ENCODE data around the gene IQGAP1. TPM values are rescaled to one million over a fixed set of nuclear protein-coding genes. Genes with fewer than 3 reads are reported as not detected.
A peak's percentile ranks its signal among the peaks of the same experiment; 100 is the strongest.
"Not testable (repeated sequence)": the region's sequence is repeated elsewhere in the genome, so short reads cannot be mapped to it uniquely, and the experiment has no call there.

The IQGAP1 gene
- total RNA-seq, 1 experiment from 2014 or later, result 65.2 TPM

DNA sequence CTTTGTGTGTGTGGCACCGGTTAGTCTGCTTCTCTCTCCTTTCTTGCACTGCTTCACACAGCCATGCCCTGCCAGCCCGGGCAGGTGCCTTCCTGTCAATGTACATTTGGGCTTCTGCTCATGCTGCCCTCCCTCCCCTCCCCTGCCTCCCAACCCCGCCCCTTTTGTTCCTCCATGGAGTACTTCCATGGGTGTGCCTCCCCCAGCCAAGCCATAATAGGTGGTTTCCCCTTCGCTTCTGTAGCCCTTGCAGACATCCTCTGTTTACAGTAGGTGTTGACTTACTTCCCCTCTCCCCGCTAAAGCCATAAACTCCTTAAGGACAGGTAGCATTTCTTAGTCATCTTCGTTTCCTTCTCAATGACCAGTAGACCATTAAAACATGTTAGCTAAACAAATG is 109.9 kb downstream of the IQGAP1 start:
- in situ Hi-C loops (cut with HindIII; ENCODE audit: low pct_unique_long_range_greater_than_20kb, low sequenced_read_pairs), result no loop called here
- DNase-seq (ENCODE audit: low read depth), result no peak

DNA sequence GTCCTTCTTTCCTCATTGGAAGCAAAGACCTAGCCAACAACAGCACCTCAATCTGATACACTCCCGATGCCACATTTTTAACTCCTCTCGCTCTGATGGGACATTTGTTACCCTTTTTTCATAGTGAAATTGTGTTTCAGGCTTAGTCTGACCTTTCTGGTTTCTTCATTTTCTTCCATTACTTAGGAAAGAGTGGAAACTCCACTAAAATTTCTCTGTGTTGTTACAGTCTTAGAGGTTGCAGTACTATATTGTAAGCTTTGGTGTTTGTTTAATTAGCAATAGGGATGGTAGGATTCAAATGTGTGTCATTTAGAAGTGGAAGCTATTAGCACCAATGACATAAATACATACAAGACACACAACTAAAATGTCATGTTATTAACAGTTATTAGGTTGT is 112.1 kb downstream of the IQGAP1 start:
- DNase-seq (ENCODE audit: low read depth), result no peak
- in situ Hi-C loops (cut with HindIII; ENCODE audit: low pct_unique_long_range_greater_than_20kb, low sequenced_read_pairs), result no loop called here

DNA sequence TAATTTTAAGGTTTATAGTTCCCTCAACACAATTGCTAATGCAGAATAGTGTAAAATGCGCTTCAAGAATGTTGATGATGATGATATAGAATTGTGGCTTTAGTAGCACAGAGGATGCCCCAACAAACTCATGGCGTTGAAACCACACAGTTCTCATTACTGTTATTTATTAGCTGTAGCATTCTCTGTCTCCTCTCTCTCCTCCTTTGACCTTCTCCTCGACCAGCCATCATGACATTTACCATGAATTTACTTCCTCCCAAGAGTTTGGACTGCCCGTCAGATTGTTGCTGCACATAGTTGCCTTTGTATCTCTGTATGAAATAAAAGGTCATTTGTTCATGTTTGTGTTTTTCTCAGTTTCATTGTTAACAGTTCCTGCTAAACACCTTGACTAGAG is 113.9 kb downstream of the IQGAP1 start:
- in situ Hi-C loops (cut with HindIII; ENCODE audit: low pct_unique_long_range_greater_than_20kb, low sequenced_read_pairs), result no loop called here
- DNase-seq (ENCODE audit: low read depth), result no peak

DNA sequence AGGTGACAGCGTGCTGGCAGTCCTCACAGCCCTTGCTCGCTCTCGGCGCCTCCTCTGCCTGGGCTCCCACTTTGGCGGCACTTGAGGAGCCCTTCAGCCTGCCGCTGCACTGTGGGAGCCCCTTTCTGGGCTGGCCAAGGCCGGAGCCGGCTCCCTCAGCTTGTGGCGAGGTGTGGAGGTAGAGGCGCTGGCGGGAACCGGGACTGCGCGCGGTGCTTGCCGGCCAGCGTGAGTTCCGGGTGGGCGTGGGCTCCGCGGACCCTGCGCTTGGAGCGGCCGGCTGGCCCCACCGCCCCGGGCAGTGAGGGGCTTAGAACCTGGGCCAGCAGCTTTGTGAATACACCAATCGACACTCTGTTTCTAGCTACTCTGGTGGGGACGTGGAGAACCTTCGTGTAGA is 122.7 kb downstream of the IQGAP1 start:
- in situ Hi-C loops (cut with HindIII; ENCODE audit: low pct_unique_long_range_greater_than_20kb, low sequenced_read_pairs); DNase-seq (ENCODE audit: low read depth): not testable (repeated sequence)

DNA sequence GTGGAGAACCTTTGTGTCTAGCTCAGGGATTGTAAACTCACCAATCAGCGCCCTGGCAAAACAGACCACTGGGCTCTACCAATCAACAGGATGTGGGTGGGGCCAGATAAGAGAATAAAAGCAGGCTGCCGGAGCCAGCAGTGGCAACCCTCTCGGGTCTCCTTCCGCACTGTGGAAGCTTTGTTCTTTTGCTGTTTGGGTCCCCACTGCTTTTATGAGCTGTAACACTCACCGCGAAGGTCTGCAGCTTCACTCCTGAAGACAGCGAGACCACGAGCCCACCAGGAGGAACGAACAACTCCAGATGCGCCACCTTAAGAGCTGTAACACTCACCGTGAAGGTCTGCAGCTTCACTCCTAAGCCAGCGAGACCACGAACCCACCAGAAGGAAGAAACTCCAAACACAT is 123.2 kb downstream of the IQGAP1 start:
- in situ Hi-C loops (cut with HindIII; ENCODE audit: low pct_unique_long_range_greater_than_20kb, low sequenced_read_pairs); DNase-seq (ENCODE audit: low read depth): not testable (repeated sequence)

DNA sequence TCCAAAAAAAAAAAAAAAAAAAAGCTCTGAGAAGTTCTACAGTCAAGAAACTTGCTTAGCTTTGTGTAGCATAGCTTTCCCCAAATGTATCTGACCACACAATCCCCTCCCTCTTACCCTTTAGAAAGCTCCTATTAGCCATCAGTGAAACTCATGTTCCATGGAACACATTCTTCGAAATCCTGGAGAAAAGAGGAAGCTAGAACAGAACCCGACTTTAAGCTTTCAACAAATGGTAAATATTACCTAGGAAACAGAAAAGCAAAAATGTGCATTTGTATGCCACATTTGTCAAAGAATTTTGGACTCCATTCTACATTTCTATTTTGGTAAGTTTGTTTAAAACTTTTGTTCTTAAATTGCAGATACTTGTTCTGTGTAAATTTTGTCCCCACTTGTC is 124.2 kb downstream of the IQGAP1 start:
- in situ Hi-C loops (cut with HindIII; ENCODE audit: low pct_unique_long_range_greater_than_20kb, low sequenced_read_pairs), result no loop called here

DNA sequence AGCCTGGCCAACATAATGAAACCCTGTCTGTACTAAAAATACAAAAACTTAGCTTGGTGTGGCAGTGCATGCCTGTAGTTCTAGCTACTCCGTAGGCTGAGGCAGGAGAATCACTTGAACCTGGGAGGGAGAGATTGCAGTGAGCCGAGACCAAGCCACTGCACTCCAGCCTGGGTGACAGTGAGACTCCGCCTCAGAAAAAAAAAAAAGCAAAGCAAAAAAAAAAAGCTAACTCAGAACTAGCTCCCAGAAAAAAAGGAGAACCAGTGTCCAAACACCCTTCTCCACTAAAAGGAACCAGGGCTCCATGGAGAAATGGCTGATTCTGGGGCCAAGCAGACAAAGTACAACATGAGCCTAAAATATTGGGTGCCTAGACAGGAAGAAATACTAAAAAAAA is 124.9 kb downstream of the IQGAP1 start:
- in situ Hi-C loops (cut with HindIII; ENCODE audit: low pct_unique_long_range_greater_than_20kb, low sequenced_read_pairs), result no loop called here
- no peak for DNase-seq (ENCODE audit: low read depth)

More for the DNA sequence above, 124.2 kb downstream of the IQGAP1 start:
- no peak for DNase-seq (ENCODE audit: low read depth)

DNA sequence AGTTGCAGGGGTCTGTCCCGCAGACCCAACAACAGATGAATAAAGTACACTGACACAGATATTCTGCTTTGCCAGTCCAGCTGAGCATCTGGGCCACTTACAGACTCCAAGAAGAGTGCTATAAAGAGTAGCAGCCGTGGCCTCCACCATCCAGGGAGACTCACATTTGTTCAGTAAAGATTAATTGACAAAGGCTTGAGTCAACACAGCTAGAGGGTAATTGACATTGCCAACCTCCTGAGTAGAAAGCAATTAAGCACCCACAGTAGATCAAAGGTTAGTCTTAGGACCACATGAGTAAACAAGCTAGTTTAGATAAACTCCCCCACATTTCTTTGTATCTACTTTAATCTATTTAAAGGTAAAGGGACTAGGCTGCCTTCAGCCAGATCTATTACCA is 125.4 kb downstream of the IQGAP1 start:
- in situ Hi-C loops (cut with HindIII; ENCODE audit: low pct_unique_long_range_greater_than_20kb, low sequenced_read_pairs), result no loop called here
- DNase-seq (ENCODE audit: low read depth), result no peak

DNA sequence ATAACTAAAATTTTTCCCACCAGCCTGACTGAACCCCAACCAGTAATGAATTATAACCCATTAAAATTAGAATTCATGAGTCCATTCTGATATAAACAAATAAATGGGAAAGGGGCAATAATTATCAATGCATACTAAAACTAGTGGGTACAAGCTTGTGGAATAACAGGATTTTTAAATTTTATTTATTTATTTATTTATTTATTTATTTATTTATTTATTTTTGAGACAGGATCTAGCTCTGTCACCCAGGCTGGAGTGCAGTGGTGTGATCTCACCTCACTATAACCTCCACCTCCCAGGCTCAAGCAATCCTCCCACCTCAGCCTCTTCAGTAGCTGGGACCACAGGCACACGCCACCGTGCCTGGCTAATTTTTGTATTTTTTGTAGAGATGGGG is 125.9 kb downstream of the IQGAP1 start:
- in situ Hi-C loops (cut with HindIII; ENCODE audit: low pct_unique_long_range_greater_than_20kb, low sequenced_read_pairs); DNase-seq (ENCODE audit: low read depth): not testable (repeated sequence)

DNA sequence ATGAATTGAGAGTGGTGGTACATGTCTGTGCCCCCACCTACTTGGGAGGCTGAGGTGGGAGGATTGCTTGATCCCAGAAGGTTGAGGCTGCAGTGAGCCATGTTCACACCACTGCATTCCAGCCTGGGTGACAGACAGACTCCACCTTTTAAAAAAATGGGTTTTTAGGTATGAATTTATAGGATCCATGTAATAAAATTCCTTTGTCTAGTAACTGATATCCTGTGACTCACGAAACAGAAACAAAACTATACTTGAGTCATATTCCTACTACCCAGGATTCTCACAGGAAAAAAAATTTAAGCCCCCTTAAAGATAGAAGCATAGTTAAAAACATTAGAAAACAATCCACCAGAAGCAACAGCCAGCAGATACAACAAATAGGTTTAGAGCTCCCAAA is 131.6 kb downstream of the IQGAP1 start:
- in situ Hi-C loops (cut with HindIII; ENCODE audit: low pct_unique_long_range_greater_than_20kb, low sequenced_read_pairs), result no loop called here

DNA sequence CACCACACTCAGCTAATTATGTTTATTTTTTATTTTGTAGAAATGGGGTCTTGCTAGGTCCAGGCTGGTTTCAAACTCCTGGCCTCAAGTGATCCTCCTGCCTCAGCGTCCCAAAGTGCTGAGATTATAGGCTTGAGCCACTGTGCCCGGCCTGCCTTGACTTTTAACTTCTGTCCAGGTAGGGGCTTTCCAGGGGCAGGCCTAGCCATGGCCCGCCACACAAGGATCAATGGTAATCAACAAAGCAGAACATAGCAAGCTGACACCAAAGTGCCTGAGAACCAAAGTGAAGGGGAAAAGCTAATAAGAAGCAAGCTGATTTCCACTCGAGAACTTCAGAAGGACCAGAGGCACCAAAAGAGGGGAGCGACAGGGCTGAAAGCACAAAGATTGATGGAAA is 132.3 kb downstream of the IQGAP1 start:
- in situ Hi-C loops (cut with HindIII; ENCODE audit: low pct_unique_long_range_greater_than_20kb, low sequenced_read_pairs), result no loop called here
- no peak for DNase-seq (ENCODE audit: low read depth)

More for the DNA sequence above, 131.6 kb downstream of the IQGAP1 start:
- no peak for DNase-seq (ENCODE audit: low read depth)

DNA sequence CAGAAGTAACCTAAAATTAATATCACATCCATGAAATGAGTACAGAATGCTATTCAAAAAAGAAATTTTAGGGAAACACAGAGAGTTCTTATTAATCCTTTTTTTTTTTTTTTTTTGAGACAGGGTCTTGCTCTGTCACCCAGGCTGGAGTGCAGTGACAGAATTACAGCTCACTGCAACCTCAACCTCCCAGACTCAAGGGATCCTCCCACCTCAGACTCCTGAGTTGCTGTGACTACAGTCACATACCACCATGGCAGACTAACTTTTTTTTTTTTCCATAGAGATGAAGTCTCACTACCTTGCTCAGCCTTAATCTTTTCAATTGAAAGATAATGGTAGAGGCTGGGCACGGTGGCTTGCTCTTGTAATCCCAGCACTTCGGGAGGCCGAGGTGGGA is 135.3 kb downstream of the IQGAP1 start:
- in situ Hi-C loops (cut with HindIII; ENCODE audit: low pct_unique_long_range_greater_than_20kb, low sequenced_read_pairs), result no loop called here
- DNase-seq (ENCODE audit: low read depth), result no peak

DNA sequence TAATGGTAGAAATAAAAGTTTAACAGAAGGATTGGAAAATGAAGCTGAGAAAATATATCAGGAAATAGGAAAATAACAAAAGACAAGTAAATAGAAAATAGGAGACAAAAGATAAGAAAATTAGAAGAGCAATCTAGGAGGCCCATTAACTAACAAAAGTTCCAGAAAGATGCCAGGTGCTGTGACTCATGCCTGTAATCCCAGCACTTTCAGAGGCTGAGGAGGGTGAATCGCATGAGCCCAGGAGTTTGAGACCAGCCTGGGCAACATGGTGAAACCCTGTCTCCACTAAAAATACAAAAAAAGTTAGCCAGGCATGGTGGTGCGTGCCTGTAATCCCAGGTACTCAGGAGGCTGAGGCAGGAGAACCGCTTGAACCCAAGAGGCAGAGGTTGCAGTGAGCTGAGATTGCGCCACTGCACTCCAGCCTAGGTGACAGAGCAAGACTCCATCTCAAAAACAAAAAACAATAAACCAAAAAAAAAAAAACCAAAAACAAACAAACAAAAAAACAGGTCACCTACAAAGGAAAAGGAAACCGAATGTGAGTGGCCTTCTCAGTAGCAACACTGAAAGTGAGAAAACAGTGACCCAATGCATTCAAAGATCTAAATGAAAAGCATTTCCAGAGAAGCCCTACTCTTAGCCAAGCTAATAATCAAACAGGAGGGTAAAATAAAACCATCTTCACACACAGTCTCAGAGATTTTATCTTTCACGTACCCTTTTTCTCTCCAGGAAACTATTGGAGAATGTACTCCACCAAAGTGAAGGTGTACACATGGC is 136.2 kb downstream of the IQGAP1 start:
- in situ Hi-C loops (cut with HindIII; ENCODE audit: low pct_unique_long_range_greater_than_20kb, low sequenced_read_pairs); DNase-seq (ENCODE audit: low read depth): not testable (repeated sequence)

DNA sequence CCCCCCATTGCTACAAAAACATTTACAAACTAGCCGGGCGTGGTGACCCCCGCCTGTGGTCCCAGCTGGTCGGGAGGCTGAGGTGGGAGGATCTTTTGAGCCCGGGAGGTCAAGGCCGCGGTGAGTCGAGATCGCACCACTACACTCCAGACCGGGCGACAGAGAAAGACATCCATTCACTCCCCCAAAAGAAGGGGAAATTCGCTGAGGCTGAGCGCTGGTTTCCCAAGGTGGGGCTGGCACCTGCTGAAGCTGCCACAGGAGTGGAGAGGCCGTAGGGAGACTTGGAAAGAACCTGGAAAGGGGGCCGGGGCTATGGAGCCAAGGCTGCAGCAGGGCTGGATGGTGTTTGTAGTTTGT is 140.9 kb downstream of the IQGAP1 start:
- no peak for DNase-seq (ENCODE audit: low read depth)
- in situ Hi-C loops (cut with HindIII; ENCODE audit: low pct_unique_long_range_greater_than_20kb, low sequenced_read_pairs), result no loop called here

DNA sequence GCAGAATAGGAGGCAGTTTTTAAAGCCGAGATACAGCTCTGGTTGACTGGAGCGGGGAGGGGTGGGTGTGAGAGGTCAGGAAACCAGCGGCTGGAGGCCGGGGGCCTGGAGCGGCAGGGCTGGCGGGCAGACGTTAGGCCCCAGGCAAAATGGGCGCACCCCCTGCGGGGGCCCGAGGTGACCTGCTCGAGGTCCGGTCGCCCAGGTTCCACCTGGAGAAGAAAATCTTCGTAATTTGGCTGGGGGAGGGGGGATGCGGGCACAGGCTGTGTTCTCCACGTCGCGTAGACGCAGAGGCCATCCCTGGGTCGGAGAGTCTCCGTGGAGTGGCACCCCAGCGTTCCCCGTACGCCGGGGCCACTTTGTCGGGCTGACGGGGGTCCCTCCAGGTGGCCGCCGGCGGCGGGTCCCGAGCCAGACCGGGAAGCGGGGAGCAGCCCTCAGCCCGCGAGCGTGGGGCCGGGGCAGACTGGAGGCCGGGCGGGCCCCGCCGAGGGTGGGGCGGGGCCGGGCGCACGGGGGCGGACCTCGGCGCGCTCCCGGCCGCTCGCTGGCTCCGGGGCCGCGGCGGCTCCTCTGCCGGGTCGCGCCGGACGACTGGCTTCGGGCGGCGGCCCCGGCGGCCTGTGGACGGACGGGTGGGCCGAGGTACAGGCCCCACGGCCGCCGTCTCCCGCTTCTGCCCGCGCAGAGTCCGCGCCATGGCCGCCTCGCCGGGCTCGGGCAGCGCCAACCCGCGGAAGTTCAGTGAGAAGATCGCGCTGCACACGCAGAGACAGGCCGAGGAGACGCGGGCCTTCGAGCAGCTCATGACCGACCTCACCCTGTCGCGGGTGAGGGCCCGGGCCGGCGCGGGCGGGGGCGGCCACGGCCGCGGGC is 141.6 kb downstream of the IQGAP1 start, which contains the start of gene CRTC3:
TSS of gene CRTC3 (plus strand) at position 553 of the 879 bp plus-strand sequence. CDS start at position 702, 149 bp downstream.
- DNase-seq (ENCODE audit: low read depth), result peak; percentile 67
- in situ Hi-C loops (cut with HindIII; ENCODE audit: low pct_unique_long_range_greater_than_20kb, low sequenced_read_pairs), result no loop called here

DNA sequence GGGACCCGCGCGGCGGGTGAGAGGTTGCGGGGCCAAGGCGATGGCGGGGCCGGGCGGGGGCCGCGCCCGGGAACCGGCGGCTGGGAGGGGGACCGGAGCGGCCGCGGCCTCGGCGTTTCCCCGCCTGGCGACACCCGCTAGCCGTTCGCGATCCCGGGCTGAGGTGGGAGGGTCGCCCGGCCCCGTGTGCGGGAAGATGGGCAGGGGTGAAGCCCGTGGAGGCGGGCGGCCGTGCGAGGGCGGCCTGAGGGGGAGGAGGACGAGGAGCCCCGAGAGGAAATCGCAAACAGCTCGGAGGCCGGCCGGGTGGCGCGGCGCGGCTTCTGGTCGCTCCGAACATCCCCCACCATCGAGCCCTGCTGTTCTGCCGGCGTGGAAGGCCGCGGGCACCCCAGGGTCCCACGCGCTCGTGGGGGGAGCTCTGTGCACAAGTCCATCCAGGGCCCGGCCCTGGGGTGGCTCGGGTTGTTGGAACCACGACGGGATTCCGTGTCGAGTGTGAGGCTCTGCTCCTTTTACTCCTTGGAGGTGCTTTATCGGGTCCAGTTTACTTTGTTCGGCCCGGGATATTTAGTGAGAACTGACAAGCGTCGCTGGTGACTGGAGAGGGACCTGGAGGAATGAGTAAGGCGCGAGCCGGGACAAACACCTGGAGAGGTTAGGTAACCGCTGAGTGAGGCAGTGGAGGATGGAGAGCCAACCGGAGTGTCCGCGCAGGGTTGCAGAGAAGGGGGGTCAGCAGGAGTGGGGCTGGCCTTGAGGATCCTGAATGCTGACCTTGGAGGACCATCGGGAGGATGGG is 142.4 kb downstream of the IQGAP1 start:
- in situ Hi-C loops (cut with HindIII; ENCODE audit: low pct_unique_long_range_greater_than_20kb, low sequenced_read_pairs), result no loop called here
- DNase-seq (ENCODE audit: low read depth), result peak; percentile 40

DNA sequence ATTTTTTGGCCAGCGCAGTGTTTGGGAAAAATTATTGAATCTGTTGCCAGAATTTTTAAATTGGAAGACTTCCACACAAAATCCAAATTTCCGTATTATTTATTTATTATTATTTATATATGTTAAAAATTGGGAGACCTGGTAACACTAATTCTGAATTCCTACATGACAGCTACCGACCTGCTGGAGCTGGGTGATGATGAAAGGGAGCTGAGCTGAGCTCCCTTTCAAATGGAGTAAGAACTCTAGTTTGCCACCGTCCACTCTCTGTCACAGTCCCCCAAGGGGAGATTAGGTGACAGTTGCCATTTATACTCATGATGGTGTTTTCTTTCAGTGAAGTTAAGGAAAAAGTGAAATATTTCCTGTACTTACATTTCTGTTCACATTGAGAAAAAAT is 143.1 kb downstream of the IQGAP1 start:
- in situ Hi-C loops (cut with HindIII; ENCODE audit: low pct_unique_long_range_greater_than_20kb, low sequenced_read_pairs), result no loop called here
- no peak for DNase-seq (ENCODE audit: low read depth)

DNA sequence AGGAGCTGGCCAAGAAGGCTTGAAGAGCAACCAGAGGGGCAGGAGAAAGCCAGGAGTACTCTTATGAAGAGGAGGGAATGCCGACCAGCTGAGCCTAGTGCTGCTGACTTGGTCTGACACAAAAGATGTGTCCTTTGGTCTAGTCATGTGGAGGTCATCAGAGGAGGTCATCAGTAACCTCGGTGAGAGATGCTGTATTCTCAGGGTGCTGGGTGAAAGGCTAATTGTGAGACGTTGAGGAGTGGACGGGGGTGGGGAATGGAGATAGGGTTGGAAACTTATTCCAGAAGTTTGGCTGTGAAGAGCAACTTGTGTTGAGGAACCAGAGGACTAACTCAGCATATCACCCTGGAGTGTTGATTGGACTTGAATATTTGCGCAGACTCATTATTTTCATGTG is 147.2 kb downstream of the IQGAP1 start:
- DNase-seq (ENCODE audit: low read depth), result no peak
- in situ Hi-C loops (cut with HindIII; ENCODE audit: low pct_unique_long_range_greater_than_20kb, low sequenced_read_pairs), result no loop called here

DNA sequence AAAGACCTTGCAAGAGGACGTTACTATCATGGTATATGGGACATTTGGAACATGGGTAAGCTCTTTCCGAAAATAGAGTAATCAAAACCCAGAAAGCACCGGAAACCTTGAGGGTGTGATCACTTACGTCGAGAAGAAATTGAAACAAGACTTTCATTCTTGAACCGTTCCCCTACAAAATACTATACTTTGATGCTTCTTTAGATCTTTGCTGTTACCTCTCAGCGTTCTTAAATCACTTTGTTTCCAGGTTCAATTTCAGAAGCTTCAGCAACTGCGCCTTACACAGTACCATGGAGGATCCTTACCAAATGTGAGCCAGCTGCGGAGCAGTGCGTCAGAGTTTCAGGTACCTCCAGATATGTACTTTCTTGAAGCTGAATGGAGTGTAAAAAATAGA is 151.7 kb downstream of the IQGAP1 start:
- in situ Hi-C loops (cut with HindIII; ENCODE audit: low pct_unique_long_range_greater_than_20kb, low sequenced_read_pairs), result no loop called here

More for the DNA sequence above, 151.7 kb downstream of the IQGAP1 start:
- DNase-seq (ENCODE audit: low read depth), result no peak
